SK-N-SH treated with all-trans-retinoic acid at 6 μM for 48 hours (cell line): ENCODE measurements around the gene SCGB1C1.

Experiments used
- ARNTL ChIP-seq: fragments of 450-650 bp; formaldehyde crosslinking; IDR thresholded peaks from 2 replicates; pipeline ENCODE4 v1.5.0; 2020; ENCODE audit warnings: low read depth, mild to moderate bottlenecking, moderate library complexity, borderline replicate concordance
- CREB5 ChIP-seq: fragments of 250-450 bp; sonication (Bioruptor Pico); IDR thresholded peaks from 2 replicates; pipeline ENCODE4 v1.5.1; 2020; ENCODE audit warnings: low read depth, mild to moderate bottlenecking, moderate library complexity
- POU6F1 ChIP-seq: fragments of 250-450 bp; sonication (Bioruptor Pico); IDR thresholded peaks from 2 replicates; pipeline ENCODE4 v1.8.0; 2021; ENCODE audit warnings: low read depth, mild to moderate bottlenecking, moderate library complexity, borderline replicate concordance
- SNAI2 ChIP-seq: fragments of 250-450 bp; sonication (Bioruptor Pico); IDR thresholded peaks from 2 replicates; pipeline ENCODE4 v1.5.0; 2020; ENCODE audit warnings: mild to moderate bottlenecking, moderate library complexity
- ZFP30 ChIP-seq: fragments of 450-650 bp; formaldehyde crosslinking; IDR thresholded peaks from 2 replicates; pipeline ENCODE4 v1.5.0; 2022; ENCODE audit warnings: mild to moderate bottlenecking, moderate library complexity

- TF ChIP-seq POU6F1 (CRISPR knock-in tag) (no peak), ZFP30 (CRISPR knock-in tag) (no peak), ARNTL (CRISPR knock-in tag) (no peak), CREB5 (CRISPR knock-in tag) (no peak), SNAI2 (CRISPR knock-in tag) (no peak)
Measured at GRCh38 chr11:199782-200181, 6.9 kb downstream of the SCGB1C1 start.
